ENCODE data around the gene DOHH.
"Not testable (repeated sequence)": the region's sequence is repeated elsewhere in the genome, so short reads cannot be mapped to it uniquely, and the experiment has no call there.

DOHH gene

DNA sequence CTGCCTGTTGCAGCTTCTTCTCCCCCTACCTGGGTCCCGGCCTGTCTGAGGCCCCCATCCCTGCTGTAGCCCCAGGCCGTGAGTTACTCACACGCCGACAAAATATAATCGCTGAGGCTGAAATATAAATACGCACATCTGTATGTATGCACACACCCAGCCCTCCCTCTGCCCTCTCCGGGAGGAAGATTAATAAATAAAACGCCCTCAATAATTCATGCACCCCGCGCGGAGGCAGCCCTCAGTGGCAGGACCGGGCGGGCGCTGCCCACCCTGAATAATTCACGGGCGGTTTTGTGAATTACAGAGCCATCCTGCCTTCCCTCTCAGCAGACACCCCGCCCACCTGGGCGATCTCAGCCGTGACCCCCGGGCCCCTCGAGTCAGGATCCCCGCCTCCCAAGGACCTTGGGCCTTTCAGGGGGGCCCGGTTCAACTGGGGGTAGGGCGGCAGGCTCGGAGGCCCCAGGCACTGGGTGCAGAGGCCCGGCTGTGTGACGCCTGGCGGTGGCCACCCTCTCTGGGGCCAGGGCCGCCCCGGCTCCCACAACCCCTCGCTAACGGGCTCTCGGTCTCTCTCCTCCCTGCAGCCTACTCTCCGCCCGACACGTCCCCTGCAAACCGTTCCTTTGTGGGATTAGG is 44.4 kb downstream of the DOHH start:
- no peak overlapping the region for H3K9ac ChIP-seq
- no peak overlapping the region for H3K27ac ChIP-seq
- H3K4me2 ChIP-seq: peak overlapping the region; percentile 95
- no peaks in the 10 kb centered on the region for H3K27me3 ChIP-seq
- peaks cover 68% of the 10 kb centered on the region for H3K36me3 ChIP-seq
- H4K20me1 ChIP-seq: peaks cover 78% of the 10 kb centered on the region
- H3K4me1 ChIP-seq: peaks cover 57% of the 10 kb centered on the region
- H3K9me3 ChIP-seq: no peaks in the 10 kb centered on the region
- no peak for TF ChIP-seq Cebpa-rat (IDR thresholded peaks at IDR 0.05)
- H3K4me3 ChIP-seq: no peak overlapping the region

DNA sequence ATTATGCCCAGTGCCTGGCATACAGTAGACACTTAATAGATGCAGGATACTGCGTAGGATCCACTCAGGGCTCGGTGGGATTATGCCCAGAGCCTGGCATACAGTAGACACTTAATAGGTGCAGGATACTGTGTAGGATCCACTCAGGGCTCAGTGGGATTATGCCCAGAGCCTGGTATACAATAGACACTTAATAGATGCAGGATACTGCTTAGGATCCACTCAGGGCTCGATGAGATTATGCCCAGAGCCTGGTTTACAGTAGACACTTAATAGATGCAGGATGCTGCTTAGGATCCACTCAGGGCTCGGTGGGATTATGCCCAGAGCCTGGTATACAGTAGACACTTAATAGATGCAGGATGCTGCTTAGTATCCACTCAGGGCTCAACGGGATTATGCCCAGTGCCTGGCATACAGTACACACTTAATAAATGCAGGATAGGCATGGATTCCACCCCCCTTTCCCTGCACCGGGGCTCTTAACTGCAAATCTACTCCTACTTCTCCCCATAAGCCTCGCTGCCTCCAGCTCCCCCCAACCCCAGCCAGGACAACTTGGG is 45.0 kb downstream of the DOHH start:
- Histone ChIP-seq H4K20me1 (peaks cover 78% of the 10 kb centered on the region), H3K27me3 (no peaks in the 10 kb centered on the region), H3K9me3 (no peaks in the 10 kb centered on the region), H3K4me1 (peaks cover 63% of the 10 kb centered on the region), H3K36me3 (peaks cover 68% of the 10 kb centered on the region), H3K4me3 (no peak overlapping the region), H3K4me2 (peak overlapping the region; percentile 95), H3K9ac (no peak overlapping the region), H3K27ac (no peak overlapping the region)
- TF ChIP-seq Cebpa-rat (IDR thresholded peaks at IDR 0.05): no peak

DNA sequence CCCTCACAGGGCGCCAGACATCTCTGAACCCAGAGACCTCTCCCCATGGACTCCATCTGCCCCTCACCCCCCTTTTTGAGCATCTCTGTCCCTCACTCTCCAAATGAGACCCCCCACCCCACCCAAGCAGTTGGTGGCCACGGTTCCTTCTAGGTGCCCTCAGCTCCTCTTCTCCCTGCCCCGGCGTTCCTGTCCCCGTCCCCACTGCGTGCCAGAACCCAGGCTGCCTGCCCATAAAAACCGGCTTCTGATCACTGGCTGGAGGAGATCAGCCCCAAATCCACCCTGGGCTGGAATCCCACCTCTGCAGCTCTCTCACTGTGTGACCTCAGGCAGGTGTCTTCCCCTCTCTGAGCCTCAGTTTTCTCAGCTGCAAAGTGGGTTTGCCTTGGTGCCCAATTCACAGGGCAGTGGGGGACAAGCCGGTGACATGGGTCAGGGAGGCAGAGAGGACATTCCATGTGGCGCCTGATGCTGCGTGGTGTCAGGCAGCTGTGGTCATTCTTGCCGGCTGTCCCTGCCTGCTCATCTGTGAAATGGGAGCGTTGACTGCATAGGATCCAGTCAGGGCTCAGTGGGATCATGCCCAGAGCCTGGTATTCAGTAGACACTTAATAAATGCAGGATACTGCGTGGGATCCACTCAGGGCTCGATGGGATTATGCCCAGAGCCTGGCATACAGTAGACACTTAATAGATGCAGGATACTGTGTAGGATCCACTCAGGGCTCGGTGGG is 45.6 kb downstream of the DOHH start:
- no peak overlapping the region for H3K4me2 ChIP-seq
- H3K27me3 ChIP-seq: no peaks in the 10 kb centered on the region
- peaks cover 61% of the 10 kb centered on the region for H3K4me1 ChIP-seq
- no peaks in the 10 kb centered on the region for H3K9me3 ChIP-seq
- TF ChIP-seq Cebpa-rat (IDR thresholded peaks at IDR 0.05): no peak
- no peak overlapping the region for H3K4me3 ChIP-seq
- peaks cover 68% of the 10 kb centered on the region for H3K36me3 ChIP-seq
- H4K20me1 ChIP-seq: peaks cover 74% of the 10 kb centered on the region
- no peak overlapping the region for H3K9ac ChIP-seq
- H3K27ac ChIP-seq: no peak overlapping the region

DNA sequence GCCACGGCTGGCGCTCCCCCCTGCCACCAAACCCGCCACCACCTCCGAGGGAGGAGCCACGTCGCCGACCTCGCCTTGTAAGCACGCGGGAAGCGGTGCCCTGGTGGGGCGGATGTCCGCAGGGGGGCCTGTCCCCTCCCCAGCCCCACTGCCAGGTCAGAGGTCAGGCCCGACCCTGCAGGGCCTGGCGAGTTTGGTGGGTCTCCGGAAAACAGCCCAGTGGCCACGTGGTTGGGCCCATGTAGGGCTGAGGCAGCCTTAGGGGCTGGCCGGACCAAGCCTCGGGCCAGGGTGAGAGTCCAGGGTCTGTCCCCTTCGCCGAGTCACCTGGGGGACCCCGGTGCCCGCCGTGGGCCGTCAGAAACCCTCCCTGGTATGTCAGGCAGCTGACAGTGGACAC is 46.6 kb downstream of the DOHH start:
- TF ChIP-seq Cebpa-rat (IDR thresholded peaks at IDR 0.05): no peak
- H3K9ac ChIP-seq: no peak overlapping the region
- H3K9me3 ChIP-seq: no peaks in the 10 kb centered on the region
- no peaks in the 10 kb centered on the region for H3K27me3 ChIP-seq
- H4K20me1 ChIP-seq: peaks cover 64% of the 10 kb centered on the region
- H3K4me3 ChIP-seq: no peak overlapping the region
- no peak overlapping the region for H3K27ac ChIP-seq
- no peak overlapping the region for H3K4me2 ChIP-seq
- peaks cover 75% of the 10 kb centered on the region for H3K36me3 ChIP-seq
- H3K4me1 ChIP-seq: peaks cover 51% of the 10 kb centered on the region

DNA sequence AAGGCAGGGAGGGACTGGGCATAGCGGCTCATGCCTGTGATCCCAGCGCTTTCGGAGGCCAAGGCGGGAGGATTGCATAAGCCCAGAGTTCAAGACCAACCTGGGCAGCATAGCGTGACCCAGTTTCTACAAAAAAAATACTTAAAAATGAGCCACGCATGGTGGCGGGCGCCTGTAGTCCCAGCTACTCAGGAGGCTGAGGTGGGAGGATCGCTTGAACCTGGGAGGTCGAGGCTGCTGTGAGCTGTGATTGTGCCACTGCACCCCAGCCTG is 47.6 kb downstream of the DOHH start:
- Histone ChIP-seq H3K4me1 (peaks cover 42% of the 10 kb centered on the region), H4K20me1 (peaks cover 55% of the 10 kb centered on the region), H3K36me3 (peaks cover 84% of the 10 kb centered on the region)
- not testable (repeated sequence) for H3K27ac ChIP-seq, H3K9ac ChIP-seq, H3K9me3 ChIP-seq, H3K4me2 ChIP-seq, H3K27me3 ChIP-seq, H3K4me3 ChIP-seq

DNA sequence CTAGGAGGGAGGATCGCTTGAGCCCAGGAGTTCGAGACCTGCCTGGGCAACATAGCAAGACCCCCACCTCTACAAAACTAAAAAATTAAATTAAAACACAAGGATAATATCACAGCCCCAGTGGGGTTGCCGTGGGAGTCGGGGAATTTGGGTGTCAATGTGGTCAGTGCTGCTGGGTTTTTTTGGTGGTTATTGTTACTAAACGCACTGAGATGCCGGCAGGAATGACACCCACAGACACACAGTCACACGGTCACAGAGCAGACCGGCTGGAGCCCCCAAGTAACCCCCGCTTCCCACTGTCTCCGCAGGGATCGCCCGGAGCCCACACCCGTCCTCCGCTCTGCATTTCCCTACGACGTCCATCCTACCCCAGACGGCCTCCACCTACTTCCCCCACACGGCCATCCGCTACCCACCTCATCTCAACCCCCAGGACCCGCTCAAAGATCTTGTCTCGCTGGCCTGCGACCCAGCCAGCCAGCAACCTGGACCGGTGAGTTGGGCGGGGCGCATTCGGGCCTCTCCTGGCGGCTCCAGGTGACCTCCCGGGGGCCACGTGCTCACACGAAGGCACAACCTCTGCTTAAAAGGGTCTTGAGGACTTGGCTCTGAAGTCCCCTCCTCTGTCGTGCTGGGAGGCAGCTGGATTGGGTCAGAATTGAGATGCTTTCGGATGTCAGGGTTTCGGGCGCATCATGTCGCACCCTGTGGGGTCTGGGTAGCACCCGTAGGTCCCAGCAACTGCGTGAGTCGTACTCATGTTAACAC is 48.1 kb downstream of the DOHH start:
- Histone ChIP-seq H3K4me1 (peaks cover 37% of the 10 kb centered on the region), H3K27ac (no peak overlapping the region), H3K36me3 (peaks cover 90% of the 10 kb centered on the region), H3K9me3 (no peaks in the 10 kb centered on the region), H3K4me3 (no peak overlapping the region), H4K20me1 (peaks cover 55% of the 10 kb centered on the region), H3K9ac (no peak overlapping the region), H3K27me3 (no peaks in the 10 kb centered on the region), H3K4me2 (no peak overlapping the region)
- no peak for TF ChIP-seq Cebpa-rat (IDR thresholded peaks at IDR 0.05)

DNA sequence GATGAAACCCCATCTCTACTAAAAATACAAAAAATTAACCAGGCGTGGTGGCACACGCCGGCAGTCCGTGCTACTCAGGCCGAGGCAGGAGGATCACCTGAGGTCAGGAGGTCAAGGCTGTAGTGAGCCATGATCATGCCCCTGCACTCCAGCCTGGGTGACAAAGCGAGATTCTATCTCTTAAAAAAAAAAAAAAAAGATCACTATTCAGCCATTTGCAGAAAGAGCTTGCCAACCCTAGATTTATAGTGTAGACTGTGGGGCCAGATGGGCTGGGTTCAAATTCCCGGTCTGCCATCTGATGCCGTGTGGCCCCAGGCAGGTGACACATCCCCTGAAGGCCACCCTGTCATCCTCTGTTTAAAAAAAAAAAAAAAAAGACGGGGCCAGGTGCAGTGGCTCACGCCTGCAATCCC is 49.0 kb downstream of the DOHH start:
- H3K4me1 ChIP-seq: peaks cover 28% of the 10 kb centered on the region
- H3K27ac ChIP-seq: peak overlapping the region; percentile 60
- no peaks in the 10 kb centered on the region for H3K9me3 ChIP-seq
- peaks cover 52% of the 10 kb centered on the region for H4K20me1 ChIP-seq
- H3K9ac ChIP-seq: no peak overlapping the region
- peak overlapping the region; percentile 38 for H3K4me2 ChIP-seq
- no peak for TF ChIP-seq Cebpa-rat (IDR thresholded peaks at IDR 0.05)
- H3K4me3 ChIP-seq: no peak overlapping the region
- H3K27me3 ChIP-seq: no peaks in the 10 kb centered on the region
- H3K36me3 ChIP-seq: peaks cover 96% of the 10 kb centered on the region

DNA sequence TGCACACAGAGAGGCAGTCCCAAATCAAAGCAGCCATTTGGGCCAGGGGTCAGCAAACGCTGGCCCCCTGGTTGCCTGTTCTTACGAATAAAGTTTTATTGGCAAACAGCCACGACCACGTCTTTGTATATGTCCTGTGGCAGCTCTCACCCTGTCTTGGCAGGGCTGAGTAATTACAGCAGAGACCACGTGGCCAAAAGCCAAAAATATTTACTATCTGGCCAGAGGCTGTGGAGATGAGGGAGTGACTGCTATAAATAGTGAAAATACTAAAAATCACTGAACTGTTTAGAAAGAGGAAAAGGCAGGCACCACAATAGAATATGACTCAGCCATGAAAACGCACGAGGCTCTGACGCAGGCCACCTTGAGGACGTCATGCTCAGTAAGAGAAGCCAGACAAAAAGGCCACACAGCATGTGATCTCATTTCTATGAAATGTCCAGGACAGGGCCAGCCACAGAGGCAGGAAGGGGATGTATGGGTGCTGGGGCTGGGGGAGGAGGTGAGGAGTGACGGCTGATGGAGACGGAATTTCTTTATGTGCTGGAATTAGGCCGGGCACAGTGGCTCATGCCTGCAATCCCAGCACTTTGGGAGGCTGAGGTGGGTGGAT is 49.6 kb downstream of the DOHH start:
- TF ChIP-seq Cebpa-rat (IDR thresholded peaks at IDR 0.05): no peak
- H3K9ac ChIP-seq: no peak overlapping the region

DNA sequence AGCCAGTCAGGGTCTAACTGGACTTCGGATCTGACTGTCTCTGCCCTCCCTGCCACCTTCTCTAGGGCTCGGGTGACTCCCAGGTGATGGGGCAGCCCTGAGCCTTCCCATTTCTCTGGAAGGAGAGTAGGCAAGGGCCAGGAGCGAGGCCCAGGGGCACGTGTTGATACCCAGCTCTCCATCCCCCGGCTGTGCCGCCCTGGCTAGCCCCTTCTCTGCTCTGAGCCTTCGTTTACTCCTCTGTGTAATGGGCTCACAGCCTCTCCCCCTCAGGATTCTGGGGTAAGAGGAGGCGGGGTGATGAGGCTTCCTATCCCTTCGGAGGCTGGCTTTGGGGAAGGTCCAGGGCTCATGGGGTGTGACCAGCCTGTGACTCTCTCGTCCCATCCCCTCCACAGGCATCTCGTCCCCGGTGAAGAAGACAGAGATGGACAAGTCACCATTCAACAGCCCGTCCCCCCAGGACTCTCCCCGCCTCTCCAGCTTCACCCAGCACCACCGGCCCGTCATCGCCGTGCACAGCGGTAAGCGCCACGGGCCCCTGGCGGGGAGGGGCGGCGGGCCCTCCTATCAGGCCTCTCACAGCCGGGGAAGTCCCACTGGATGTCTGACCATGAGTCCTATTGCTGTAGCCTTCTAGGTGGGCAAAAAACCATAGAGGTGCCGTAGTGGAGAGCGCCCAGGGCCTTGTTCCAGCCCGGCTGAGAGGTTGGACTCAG is 51.7 kb downstream of the DOHH start:
- Histone ChIP-seq H3K9ac (no peak overlapping the region), H3K9me3 (no peaks in the 10 kb centered on the region), H3K27me3 (no peaks in the 10 kb centered on the region), H3K27ac (no peak overlapping the region), H3K4me1 (peaks cover 40% of the 10 kb centered on the region), H3K36me3 (peaks cover 93% of the 10 kb centered on the region), H3K4me3 (no peak overlapping the region), H3K4me2 (no peak overlapping the region), H4K20me1 (peaks cover 52% of the 10 kb centered on the region)
- no peak for TF ChIP-seq Cebpa-rat (IDR thresholded peaks at IDR 0.05)

More for the DNA sequence above, 49.6 kb downstream of the DOHH start:
- H3K4me3 ChIP-seq: no peak overlapping the region
- no peaks in the 10 kb centered on the region for H3K9me3 ChIP-seq
- H3K36me3 ChIP-seq: peaks cover 98% of the 10 kb centered on the region
- peaks cover 52% of the 10 kb centered on the region for H4K20me1 ChIP-seq
- peak overlapping the region; percentile 38 for H3K4me2 ChIP-seq
- H3K27me3 ChIP-seq: no peaks in the 10 kb centered on the region
- H3K27ac ChIP-seq: peak overlapping the region; percentile 60
- H3K4me1 ChIP-seq: peaks cover 26% of the 10 kb centered on the region

DNA sequence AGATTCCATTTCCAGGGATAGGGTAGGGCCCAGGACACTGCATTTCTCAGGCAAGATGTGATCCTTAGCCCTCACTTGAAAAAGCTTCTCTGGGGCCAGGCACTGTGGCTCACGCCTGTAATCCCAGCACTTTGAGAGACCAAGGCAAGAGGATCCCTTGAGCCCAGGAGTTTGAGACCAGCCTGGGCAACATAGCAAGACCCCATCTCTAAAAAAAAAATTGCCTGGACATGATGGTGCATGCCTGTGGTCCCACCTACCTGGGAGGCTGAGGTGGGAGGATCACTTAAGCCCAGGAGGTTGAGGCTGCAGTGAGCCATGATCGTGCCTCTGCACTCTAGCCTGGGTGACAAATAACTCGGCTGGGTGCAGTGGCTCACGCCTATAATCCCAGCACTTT is 53.8 kb downstream of the DOHH start:
- not testable (repeated sequence) for H3K4me3 ChIP-seq, H3K27ac ChIP-seq, H3K4me2 ChIP-seq, H3K9ac ChIP-seq, H3K9me3 ChIP-seq, H3K27me3 ChIP-seq
- Histone ChIP-seq H3K4me1 (peaks cover 58% of the 10 kb centered on the region), H3K36me3 (peaks cover 89% of the 10 kb centered on the region), H4K20me1 (peaks cover 54% of the 10 kb centered on the region)
